GM12874 (cell line): ENCODE results near the gene THAP7.

Experiments used
- TF ChIP-seq, protein P1 (sequence below): IDR thresholded peaks from 2 replicates; pipeline ENCODE4 v1.5.1; 2011; ENCODE audit warnings: low read depth, mild to moderate bottlenecking, control low read depth, low read length, moderate library complexity; ENCODE audit not compliant: insufficient read depth

The THAP7 gene

DNA sequence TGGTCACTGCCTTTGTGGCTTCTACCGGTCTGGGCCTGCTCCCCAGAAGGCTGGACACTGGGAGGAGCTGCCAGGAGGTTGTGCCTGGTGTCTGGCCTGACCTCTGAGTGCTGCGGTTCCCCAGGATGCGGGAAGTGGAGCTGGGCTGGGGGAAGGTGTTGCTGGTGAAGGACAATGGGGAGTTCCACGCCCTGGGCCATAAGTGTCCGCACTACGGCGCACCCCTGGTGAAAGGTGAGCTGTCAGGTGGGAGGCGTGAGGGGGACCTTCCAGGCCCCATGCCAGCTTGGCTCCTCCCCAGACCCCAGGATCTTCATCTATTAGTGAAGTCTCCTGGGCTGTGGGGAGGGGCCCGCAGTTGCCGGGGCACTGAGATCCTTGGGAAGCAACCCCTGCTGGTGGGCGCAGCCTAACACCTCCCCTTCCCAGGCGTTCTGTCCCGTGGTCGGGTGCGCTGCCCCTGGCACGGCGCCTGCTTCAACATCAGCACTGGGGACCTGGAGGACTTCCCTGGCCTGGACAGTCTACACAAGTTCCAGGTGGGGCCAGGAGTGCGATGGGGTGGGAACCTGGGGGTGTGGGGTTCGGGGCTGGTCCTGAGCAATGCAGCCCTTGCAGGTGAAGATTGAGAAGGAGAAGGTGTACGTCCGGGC is 28.2 kb downstream of the THAP7 start:
- TF ChIP-seq, protein P1, sequence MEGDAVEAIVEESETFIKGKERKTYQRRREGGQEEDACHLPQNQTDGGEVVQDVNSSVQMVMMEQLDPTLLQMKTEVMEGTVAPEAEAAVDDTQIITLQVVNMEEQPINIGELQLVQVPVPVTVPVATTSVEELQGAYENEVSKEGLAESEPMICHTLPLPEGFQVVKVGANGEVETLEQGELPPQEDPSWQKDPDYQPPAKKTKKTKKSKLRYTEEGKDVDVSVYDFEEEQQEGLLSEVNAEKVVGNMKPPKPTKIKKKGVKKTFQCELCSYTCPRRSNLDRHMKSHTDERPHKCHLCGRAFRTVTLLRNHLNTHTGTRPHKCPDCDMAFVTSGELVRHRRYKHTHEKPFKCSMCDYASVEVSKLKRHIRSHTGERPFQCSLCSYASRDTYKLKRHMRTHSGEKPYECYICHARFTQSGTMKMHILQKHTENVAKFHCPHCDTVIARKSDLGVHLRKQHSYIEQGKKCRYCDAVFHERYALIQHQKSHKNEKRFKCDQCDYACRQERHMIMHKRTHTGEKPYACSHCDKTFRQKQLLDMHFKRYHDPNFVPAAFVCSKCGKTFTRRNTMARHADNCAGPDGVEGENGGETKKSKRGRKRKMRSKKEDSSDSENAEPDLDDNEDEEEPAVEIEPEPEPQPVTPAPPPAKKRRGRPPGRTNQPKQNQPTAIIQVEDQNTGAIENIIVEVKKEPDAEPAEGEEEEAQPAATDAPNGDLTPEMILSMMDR = no peak

DNA sequence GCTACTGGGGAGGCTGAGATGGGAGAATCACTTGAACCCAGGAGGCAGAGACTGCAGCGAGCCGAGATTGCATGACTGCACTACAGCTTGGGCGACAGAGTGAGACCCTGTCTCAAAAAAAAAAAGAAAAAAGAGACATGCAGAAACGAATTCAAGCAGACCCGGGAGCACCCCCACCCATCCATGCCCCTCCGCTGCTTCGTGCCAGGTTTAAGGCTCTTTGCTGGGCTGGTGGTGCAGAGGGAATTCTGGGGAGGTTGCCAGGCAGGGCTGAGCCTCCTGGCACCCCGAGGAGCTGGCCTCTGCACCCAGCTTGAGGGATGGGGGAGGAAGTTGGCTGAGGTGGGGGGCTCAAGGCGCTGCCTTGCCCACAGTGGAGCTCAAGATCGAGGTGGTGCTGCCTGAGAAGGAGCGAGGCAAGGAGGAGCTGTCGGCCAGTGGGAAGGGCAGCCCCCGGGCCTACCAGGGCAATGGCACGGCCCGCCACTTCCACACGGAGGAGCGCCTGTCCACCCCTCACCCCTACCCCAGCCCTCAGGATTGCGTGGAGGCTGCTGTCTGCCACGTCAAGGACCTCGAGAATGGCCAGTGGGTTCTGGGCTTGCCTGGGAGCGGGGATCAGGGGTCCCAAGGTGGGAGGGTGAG is 28.9 kb downstream of the THAP7 start:
- TF ChIP-seq, protein P1 = no peak

DNA sequence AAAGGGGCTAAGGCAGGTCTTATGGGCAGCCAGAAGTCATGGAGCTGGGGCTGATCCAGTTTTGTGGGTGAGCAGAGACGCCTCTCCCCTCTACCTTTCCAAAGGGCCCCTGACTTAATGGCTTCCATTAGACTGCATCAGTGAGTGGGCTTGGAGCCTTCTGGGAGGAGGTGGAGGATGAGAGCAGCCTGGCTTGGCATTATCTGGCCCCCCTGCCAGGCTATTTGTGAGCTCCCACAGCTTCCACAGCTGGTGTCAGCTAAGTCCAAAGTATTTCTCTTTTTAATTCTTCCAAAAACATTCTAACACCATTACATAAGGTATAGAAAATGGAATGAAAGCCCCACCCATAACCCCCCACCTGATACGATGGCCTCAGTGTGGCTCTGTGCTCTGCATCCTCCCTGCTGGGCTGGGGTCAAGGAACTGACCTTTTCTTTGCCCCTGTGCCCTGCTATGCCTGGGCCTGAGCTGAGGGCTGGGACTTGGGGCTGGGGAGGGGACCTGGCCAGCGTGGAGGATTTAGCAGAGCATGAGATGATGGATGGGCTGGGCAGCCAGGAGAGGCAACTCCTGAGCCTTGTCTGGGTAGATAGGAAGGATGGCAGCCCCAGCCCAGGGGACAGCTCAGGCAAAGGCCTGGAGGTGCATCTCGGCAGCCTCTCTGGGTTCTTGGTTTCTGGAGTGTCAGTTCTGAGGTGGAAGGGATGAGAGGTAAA is 30.8 kb downstream of the THAP7 start:
- TF ChIP-seq, protein P1 = no peak

DNA sequence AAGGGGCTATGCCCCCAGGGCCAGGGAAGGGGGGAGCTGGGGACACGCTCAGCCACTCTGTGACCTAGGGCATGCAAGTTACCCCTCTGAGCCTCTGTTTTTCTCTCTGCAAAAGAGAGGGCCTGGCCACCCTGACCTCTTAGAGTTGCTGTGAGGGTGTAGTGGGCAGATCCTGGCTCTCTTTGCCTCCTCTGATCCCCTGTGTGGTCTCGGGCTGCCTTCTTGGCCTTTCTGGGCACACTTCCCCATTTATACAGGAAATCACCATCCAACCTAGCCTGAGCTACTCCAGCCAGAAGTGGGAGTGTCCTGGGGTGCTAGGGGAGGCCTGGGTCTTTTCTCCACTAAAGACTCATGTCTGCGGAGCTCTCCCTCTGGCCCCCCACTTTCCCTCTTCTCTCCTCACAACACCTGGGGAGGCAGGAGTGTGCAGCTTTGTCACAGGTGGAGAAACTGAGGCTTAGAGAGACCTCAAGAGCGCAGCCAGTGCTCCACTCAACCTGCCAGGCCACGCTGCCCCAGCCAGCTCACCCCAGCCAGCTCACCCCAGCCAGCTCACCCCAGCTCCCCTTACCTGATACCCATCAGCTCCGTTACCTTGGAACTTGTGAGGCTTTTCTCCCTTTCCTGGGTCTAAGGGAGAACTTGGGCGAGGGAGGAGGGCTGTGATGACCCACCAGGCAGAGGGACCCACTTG is 33.5 kb downstream of the THAP7 start:
- TF ChIP-seq, protein P1 = no peak

DNA sequence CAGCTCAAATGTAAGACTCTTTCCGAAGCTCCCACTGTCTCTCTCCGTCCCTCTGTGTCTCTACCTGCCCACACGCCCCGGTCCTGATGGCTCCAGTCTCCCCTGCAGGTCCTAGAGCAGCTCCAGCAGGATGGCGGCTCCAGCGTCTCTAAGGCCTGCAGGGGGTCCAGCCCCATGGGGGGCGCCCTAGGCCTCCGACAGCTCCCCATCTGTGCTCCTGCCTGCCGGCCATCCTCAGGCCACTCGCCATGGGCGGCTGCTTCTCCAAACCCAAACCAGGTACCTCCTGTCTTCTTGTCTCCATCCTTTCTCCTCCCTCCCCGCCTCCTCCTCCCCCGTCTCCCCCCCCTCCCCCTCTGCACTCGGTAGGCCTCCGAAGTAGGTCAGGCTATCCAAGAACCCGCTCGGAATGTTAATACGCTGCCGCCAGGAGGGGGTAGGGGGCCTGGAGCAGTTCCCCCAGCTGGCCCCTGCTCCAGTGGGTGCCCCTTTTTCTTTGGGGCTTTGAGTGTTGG is 34.2 kb downstream of the THAP7 start:
- TF ChIP-seq, protein P1 = no peak

DNA sequence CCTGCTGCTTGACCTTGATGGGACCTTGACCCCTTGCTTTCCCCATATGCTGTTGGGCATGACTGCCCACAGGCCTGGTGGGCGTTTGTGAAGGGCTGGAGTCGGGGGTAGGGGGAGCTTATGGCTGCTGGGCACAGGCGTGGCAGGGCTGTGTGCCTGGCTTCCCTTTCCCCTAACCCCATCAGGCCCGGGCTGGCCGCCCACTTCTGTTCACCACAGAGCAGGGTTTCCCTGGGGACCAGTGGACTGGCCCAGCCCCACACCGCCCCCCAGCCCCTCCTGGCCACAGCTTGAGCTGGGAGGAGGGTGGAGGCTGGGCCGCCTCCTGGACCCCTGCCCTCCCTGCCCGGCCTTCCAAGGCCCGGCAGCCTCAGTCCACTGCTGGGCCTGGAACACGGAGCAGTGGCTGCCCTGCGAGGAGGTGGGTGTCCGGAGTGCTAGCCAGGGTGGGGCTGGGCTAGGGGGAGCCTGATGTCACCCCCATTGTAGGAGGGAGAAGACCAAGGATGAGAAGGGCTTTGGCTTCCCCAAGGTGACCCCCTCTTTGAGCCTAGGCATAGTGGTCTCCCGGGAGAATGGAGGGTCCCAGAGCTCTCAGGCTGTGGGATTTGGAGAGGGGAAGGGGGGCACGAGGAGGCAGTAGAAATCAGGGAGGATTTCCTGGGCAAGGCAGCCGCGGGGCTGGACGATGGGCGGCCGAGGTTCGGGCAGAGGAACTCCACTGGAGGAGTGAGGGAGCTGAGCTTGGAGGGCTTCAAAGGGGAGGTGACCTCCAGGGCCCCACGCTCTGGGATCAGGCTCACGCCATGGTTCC is 34.8 kb downstream of the THAP7 start, which contains the start of gene AIFM3:
TSS of gene AIFM3 (plus strand) at position 373 of the 814 bp plus-strand sequence. CDS start 690 bp downstream, outside the sequence.
- TF ChIP-seq, protein P1 = no peak
